H1 (cell line): ENCODE results near the gene KLB. TPM values are rescaled to one million over a fixed set of nuclear protein-coding genes. Genes with fewer than 3 reads are reported as not detected.

Source experiments
- EP300 ChIP-seq, 2 experiments: IDR thresholded peaks; 1 replicate in 1 of 2; 2 replicates in 1 of 2; pipeline ENCODE4 v1.6.1; 2011 to 2012; ENCODE audit warnings: low read depth in 2 of 2, low read length in 2 of 2, mild to moderate bottlenecking in 2 of 2, borderline replicate concordance in 1 of 2, inconsistent platforms in 1 of 2, moderate library complexity in 1 of 2
- KDM1A ChIP-seq: fragments of 200-600, 300-600 bp; sonication (generic); IDR thresholded peaks from 2 replicates; pipeline ENCODE4 v1.7.1; 2016; ENCODE audit warnings: mild to moderate bottlenecking, low read length, borderline replicate concordance
- PHF8 ChIP-seq: fragments of 200-600 bp; sonication (generic); conservative IDR thresholded peaks from 2 replicates; pipeline ENCODE4 v1.7.1; 2012; ENCODE audit warnings: low read depth, mild to moderate bottlenecking, inconsistent platforms, low read length, moderate library complexity
- TCF12 ChIP-seq: IDR thresholded peaks from 2 replicates; pipeline ENCODE4 v1.6.1; 2011; ENCODE audit warnings: low read depth, mild to moderate bottlenecking, low read length
- polyA plus RNA-seq, 7 experiments: library from polyadenylated mRNA; depleted of rRNA in 3 of 7; stranded (reverse) in 5 of 7; unstranded in 2 of 7; fragments of >200 nt in 5 of 7; fragments of 200-250 nt in 2 of 7; gene quantifications; 1 replicate in 5 of 7; 2 replicates in 1 of 7; 4 replicates in 1 of 7; pipeline versions ENCODE4 v1.2.1 to v1.2.3, GENCODE V29; 2011 to 2013; ENCODE audit warnings: missing spikeins in 2 of 7, mixed read lengths in 2 of 7
- total RNA-seq: library from RNA; stranded (reverse); fragmentation: NEBNext Ultra II Directional; extraction: Animal tissue kit (Norgen Biotek cat#: 25700); gene quantifications from 2 replicates; pipeline ENCODE4 v1.2.1, GENCODE V29; 2021
- TF ChIP-seq, protein P1 (sequence below): fragments of 300-600 bp; sonication (generic); IDR thresholded peaks from 2 replicates; pipeline ENCODE4 v1.7.1; 2012; ENCODE audit warnings: low read length, moderate library complexity, mild to moderate bottlenecking, inconsistent platforms; ENCODE audit not compliant: insufficient replicate concordance
- TF ChIP-seq, protein P2 (sequence below), 3 experiments: IDR thresholded peaks; 1 replicate in 2 of 3; 2 replicates in 1 of 3; pipeline versions ENCODE4 v1.5.1 to v1.6.1; 2011; ENCODE audit warnings: low read length in 3 of 3, mild to moderate bottlenecking in 3 of 3, inconsistent platforms in 2 of 3, low read depth in 1 of 3, moderate library complexity in 1 of 3; ENCODE audit not compliant: insufficient read depth in 1 of 3; ENCODE audit errors: control extremely low read depth in 1 of 3

KLB gene
- total and polyA plus RNA-seq, 2 of the 8 experiments (the other 6 are each of a cell fraction or from before 2014, with no cell fraction given): 0.03 TPM; not detected in 1

DNA sequence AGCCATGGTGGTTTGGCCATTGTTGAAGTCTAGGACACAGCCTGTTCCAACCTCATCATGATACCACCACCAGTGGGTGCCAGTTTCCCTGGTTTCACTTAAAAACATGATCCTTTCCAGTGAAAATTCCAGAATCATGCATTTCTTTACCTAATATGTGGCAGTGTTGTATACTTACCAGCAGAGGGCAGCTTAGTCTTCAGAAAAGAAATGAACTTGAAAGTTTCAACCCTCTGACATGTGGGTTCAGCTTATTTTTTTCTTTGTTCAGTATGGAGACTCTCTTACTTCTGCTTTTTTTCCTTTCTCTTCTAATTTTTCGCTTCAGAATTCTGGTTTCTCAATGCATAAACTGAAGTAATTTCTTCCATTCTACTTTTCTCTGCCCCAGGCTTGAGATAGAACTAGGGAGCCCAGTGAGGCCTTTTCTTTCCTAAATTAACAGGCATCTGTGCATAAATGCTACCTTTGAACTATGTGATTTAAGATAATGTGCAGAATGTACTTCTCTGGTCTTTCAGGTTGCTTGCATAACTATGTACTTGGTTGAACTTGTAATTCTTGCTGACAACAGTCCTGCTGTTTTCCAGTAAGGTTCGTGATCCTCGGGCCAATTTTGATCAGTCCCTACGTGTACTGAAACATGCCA, 62.8 kb downstream of the KLB start (continued):
- TF ChIP-seq, protein P1, sequence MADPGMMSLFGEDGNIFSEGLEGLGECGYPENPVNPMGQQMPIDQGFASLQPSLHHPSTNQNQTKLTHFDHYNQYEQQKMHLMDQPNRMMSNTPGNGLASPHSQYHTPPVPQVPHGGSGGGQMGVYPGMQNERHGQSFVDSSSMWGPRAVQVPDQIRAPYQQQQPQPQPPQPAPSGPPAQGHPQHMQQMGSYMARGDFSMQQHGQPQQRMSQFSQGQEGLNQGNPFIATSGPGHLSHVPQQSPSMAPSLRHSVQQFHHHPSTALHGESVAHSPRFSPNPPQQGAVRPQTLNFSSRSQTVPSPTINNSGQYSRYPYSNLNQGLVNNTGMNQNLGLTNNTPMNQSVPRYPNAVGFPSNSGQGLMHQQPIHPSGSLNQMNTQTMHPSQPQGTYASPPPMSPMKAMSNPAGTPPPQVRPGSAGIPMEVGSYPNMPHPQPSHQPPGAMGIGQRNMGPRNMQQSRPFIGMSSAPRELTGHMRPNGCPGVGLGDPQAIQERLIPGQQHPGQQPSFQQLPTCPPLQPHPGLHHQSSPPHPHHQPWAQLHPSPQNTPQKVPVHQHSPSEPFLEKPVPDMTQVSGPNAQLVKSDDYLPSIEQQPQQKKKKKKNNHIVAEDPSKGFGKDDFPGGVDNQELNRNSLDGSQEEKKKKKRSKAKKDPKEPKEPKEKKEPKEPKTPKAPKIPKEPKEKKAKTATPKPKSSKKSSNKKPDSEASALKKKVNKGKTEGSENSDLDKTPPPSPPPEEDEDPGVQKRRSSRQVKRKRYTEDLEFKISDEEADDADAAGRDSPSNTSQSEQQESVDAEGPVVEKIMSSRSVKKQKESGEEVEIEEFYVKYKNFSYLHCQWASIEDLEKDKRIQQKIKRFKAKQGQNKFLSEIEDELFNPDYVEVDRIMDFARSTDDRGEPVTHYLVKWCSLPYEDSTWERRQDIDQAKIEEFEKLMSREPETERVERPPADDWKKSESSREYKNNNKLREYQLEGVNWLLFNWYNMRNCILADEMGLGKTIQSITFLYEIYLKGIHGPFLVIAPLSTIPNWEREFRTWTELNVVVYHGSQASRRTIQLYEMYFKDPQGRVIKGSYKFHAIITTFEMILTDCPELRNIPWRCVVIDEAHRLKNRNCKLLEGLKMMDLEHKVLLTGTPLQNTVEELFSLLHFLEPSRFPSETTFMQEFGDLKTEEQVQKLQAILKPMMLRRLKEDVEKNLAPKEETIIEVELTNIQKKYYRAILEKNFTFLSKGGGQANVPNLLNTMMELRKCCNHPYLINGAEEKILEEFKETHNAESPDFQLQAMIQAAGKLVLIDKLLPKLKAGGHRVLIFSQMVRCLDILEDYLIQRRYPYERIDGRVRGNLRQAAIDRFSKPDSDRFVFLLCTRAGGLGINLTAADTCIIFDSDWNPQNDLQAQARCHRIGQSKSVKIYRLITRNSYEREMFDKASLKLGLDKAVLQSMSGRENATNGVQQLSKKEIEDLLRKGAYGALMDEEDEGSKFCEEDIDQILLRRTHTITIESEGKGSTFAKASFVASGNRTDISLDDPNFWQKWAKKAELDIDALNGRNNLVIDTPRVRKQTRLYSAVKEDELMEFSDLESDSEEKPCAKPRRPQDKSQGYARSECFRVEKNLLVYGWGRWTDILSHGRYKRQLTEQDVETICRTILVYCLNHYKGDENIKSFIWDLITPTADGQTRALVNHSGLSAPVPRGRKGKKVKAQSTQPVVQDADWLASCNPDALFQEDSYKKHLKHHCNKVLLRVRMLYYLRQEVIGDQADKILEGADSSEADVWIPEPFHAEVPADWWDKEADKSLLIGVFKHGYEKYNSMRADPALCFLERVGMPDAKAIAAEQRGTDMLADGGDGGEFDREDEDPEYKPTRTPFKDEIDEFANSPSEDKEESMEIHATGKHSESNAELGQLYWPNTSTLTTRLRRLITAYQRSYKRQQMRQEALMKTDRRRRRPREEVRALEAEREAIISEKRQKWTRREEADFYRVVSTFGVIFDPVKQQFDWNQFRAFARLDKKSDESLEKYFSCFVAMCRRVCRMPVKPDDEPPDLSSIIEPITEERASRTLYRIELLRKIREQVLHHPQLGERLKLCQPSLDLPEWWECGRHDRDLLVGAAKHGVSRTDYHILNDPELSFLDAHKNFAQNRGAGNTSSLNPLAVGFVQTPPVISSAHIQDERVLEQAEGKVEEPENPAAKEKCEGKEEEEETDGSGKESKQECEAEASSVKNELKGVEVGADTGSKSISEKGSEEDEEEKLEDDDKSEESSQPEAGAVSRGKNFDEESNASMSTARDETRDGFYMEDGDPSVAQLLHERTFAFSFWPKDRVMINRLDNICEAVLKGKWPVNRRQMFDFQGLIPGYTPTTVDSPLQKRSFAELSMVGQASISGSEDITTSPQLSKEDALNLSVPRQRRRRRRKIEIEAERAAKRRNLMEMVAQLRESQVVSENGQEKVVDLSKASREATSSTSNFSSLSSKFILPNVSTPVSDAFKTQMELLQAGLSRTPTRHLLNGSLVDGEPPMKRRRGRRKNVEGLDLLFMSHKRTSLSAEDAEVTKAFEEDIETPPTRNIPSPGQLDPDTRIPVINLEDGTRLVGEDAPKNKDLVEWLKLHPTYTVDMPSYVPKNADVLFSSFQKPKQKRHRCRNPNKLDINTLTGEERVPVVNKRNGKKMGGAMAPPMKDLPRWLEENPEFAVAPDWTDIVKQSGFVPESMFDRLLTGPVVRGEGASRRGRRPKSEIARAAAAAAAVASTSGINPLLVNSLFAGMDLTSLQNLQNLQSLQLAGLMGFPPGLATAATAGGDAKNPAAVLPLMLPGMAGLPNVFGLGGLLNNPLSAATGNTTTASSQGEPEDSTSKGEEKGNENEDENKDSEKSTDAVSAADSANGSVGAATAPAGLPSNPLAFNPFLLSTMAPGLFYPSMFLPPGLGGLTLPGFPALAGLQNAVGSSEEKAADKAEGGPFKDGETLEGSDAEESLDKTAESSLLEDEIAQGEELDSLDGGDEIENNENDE: peak; percentile 39
- 0 out of 3 replicates have a peak, but pooled peaks of 1 of the 2 experiments have one; percentile 26 for TF ChIP-seq EP300 (IDR thresholded peaks at IDR 0.05; ENCODE audit: borderline replicate concordance in 1 of 2, low read depth in 2 of 2, low read length in 2 of 2)
- TF ChIP-seq, protein P2, sequence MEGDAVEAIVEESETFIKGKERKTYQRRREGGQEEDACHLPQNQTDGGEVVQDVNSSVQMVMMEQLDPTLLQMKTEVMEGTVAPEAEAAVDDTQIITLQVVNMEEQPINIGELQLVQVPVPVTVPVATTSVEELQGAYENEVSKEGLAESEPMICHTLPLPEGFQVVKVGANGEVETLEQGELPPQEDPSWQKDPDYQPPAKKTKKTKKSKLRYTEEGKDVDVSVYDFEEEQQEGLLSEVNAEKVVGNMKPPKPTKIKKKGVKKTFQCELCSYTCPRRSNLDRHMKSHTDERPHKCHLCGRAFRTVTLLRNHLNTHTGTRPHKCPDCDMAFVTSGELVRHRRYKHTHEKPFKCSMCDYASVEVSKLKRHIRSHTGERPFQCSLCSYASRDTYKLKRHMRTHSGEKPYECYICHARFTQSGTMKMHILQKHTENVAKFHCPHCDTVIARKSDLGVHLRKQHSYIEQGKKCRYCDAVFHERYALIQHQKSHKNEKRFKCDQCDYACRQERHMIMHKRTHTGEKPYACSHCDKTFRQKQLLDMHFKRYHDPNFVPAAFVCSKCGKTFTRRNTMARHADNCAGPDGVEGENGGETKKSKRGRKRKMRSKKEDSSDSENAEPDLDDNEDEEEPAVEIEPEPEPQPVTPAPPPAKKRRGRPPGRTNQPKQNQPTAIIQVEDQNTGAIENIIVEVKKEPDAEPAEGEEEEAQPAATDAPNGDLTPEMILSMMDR (IDR thresholded peaks at IDR 0.05; ENCODE audit: control extremely low read depth in 1 of 3, insufficient read depth in 1 of 3, low read depth in 1 of 3, low read length in 3 of 3): peak in 2 of 3 experiments; percentile 76 to 87; a peak in 3 of 4 replicates
- TF ChIP-seq KDM1A: no peak
- TF ChIP-seq PHF8: no peak
- TF ChIP-seq TCF12: no peak
